HepG2 (cell line): ENCODE results near the gene EMILIN1. TPM values are rescaled to one million over a fixed set of nuclear protein-coding genes. Genes with fewer than 3 reads are reported as not detected.

Source experiments
- AKAP8 ChIP-seq: sonication (generic); formaldehyde crosslinking; IDR thresholded peaks from 2 replicates; pipeline ENCODE4 v1.5.1; 2020; ENCODE audit warnings: mild to moderate bottlenecking, missing genetic modification reagents
- ATF5 ChIP-seq: sonication (generic); formaldehyde crosslinking; IDR thresholded peaks from 2 replicates; pipeline ENCODE4 v1.4.0; 2020; ENCODE audit warnings: mild to moderate bottlenecking, low read depth, missing genetic modification reagents
- BCLAF1 ChIP-seq: fragments of 450-650 bp; IDR thresholded peaks from 2 replicates; pipeline ENCODE4 v1.6.1; 2017; ENCODE audit warnings: mild to moderate bottlenecking
- ERF ChIP-seq: IDR thresholded peaks from 2 replicates; pipeline ENCODE4 v1.6.1; 2018; ENCODE audit warnings: missing biosample characterization, missing genetic modification reagents
- FOXA1 ChIP-seq, 2 experiments: fragments of 450-650 bp in 1 of 2; sonication (generic) in 1 of 2; formaldehyde crosslinking in 1 of 2; IDR thresholded peaks; 2 replicates each; pipeline versions ENCODE4 v1.4.0 to v1.6.1; 2016 to 2020; ENCODE audit warnings: missing genetic modification reagents in 1 of 2
- GLMP ChIP-seq: sonication (generic); formaldehyde crosslinking; IDR thresholded peaks from 2 replicates; pipeline ENCODE4 v1.9.0; 2021; ENCODE audit warnings: missing genetic modification reagents, mild to moderate bottlenecking, borderline replicate concordance
- HMG20A ChIP-seq: IDR thresholded peaks from 2 replicates; pipeline ENCODE4 v1.6.1; 2016; ENCODE audit warnings: borderline replicate concordance
- MAF1 ChIP-seq: sonication (generic); formaldehyde crosslinking; IDR thresholded peaks from 2 replicates; pipeline ENCODE4 v1.5.0; 2020; ENCODE audit warnings: missing genetic modification reagents, borderline replicate concordance
- NKX3-1 ChIP-seq: sonication (generic); formaldehyde crosslinking; IDR thresholded peaks from 2 replicates; pipeline ENCODE4 v1.5.0; 2020; ENCODE audit warnings: missing genetic modification reagents
- PCBP1 ChIP-seq: fragments of 200-400 bp; formaldehyde crosslinking; IDR thresholded peaks from 2 replicates; pipeline ENCODE4 v1.6.1; 2017; ENCODE audit warnings: mild to moderate bottlenecking, low read depth, low read length, borderline replicate concordance
- RARG ChIP-seq: sonication (generic); formaldehyde crosslinking; IDR thresholded peaks from 2 replicates; pipeline ENCODE4 v1.4.0; 2020; ENCODE audit warnings: low read depth, mild to moderate bottlenecking, missing genetic modification reagents
- SAP130 ChIP-seq: IDR thresholded peaks from 2 replicates; pipeline ENCODE4 v1.6.1; 2016; ENCODE audit warnings: low read depth
- SIX4 ChIP-seq: sonication (generic); formaldehyde crosslinking; IDR thresholded peaks from 2 replicates; pipeline ENCODE4 v1.4.0; 2020; ENCODE audit warnings: missing genetic modification reagents
- STAG1 ChIP-seq: sonication (generic); formaldehyde crosslinking; IDR thresholded peaks from 2 replicates; pipeline ENCODE4 v1.4.0; 2020; ENCODE audit warnings: missing genetic modification reagents
- TCF12 ChIP-seq, 2 experiments: fragments of 450-650 bp in 1 of 2; sonication (generic) in 1 of 2; formaldehyde crosslinking in 1 of 2; IDR thresholded peaks; 2 replicates each; pipeline versions ENCODE4 v1.6.1 to v1.8.0; 2017 to 2022; ENCODE audit warnings: antibody characterized with exemption in 1 of 2, mild to moderate bottlenecking in 1 of 2, missing genetic modification reagents in 1 of 2, moderate library complexity in 1 of 2
- THYN1 ChIP-seq: sonication (generic); formaldehyde crosslinking; IDR thresholded peaks from 2 replicates; pipeline ENCODE4 v1.8.1; 2023; ENCODE audit warnings: low read depth, mild to moderate bottlenecking, moderate library complexity, missing genetic modification reagents, borderline replicate concordance
- TSC22D2 ChIP-seq: sonication (generic); formaldehyde crosslinking; IDR thresholded peaks from 2 replicates; pipeline ENCODE4 v1.5.1; 2020; ENCODE audit warnings: missing genetic modification reagents, mild to moderate bottlenecking, borderline replicate concordance
- ZBTB3 ChIP-seq: sonication (generic); formaldehyde crosslinking; IDR thresholded peaks from 2 replicates; pipeline ENCODE4 v1.4.0; 2020; ENCODE audit warnings: low read depth, mild to moderate bottlenecking, moderate library complexity, missing genetic modification reagents, borderline replicate concordance
- ZMAT3 ChIP-seq: sonication (generic); formaldehyde crosslinking; conservative IDR thresholded peaks from 2 replicates; pipeline ENCODE4 v1.7.0; 2021; ENCODE audit warnings: missing genetic modification reagents
- ZNF124 ChIP-seq: sonication (generic); formaldehyde crosslinking; IDR thresholded peaks from 2 replicates; pipeline ENCODE4 v1.4.0; 2020; ENCODE audit warnings: missing genetic modification reagents
- ZNF232 ChIP-seq: sonication (generic); formaldehyde crosslinking; IDR thresholded peaks from 2 replicates; pipeline ENCODE4 v1.4.0; 2020; ENCODE audit warnings: missing genetic modification reagents, borderline replicate concordance
- ZNF33B ChIP-seq: sonication (generic); formaldehyde crosslinking; IDR thresholded peaks from 2 replicates; pipeline ENCODE4 v1.5.1; 2020; ENCODE audit warnings: mild to moderate bottlenecking, missing genetic modification reagents
- ZNF451 ChIP-seq: sonication (generic); formaldehyde crosslinking; IDR thresholded peaks from 2 replicates; pipeline ENCODE4 v1.5.0; 2020; ENCODE audit warnings: mild to moderate bottlenecking, missing genetic modification reagents
- ZNF782 ChIP-seq: sonication (generic); formaldehyde crosslinking; IDR thresholded peaks from 2 replicates; pipeline ENCODE4 v1.4.0; 2020; ENCODE audit warnings: missing genetic modification reagents, mild to moderate bottlenecking, borderline replicate concordance
- polyA plus RNA-seq, 8 experiments: library from polyadenylated mRNA; depleted of rRNA in 3 of 8; stranded (reverse) in 7 of 8; unstranded in 1 of 8; fragments of >200 nt; fragmentation: Illumina TruSeq in 4 of 8; extraction: Trizol in 4 of 8; gene quantifications; 2 replicates each; pipeline versions ENCODE4 v1.2.1 to v1.2.3, GENCODE V29; 2011 to 2016; ENCODE audit warnings: low read depth in 4 of 8, missing spikeins in 1 of 8, mixed read lengths in 1 of 8; ENCODE audit not compliant: insufficient read depth in 1 of 8
- total RNA-seq, 5 experiments: library from RNA; depleted of rRNA; stranded (reverse); fragments of >200 nt; fragmentation: Illumina TruSeq; extraction: Trizol; gene quantifications; 2 replicates each; pipeline ENCODE4 v1.2.3, GENCODE V29; 2016; ENCODE audit warnings: low read depth in 1 of 5

The EMILIN1 gene
- total and polyA plus RNA-seq, 2 of the 13 experiments (the other 11 are each of a cell fraction or from before 2014, with no cell fraction given), result 8.1 to 9.7 TPM

GRCh38 chr2:27032495-27033252 lies 45.7 kb upstream of the EMILIN1 start, which contains the start of gene TMEM214 (continued):
- TF ChIP-seq BCLAF1 (no peak), ZNF232 (CRISPR knock-in tag) (peak; percentile 44; the same call in 1 of the 2 replicates), SIX4 (CRISPR knock-in tag) (no peak), THYN1 (CRISPR knock-in tag) (no peak), ZBTB3 (CRISPR knock-in tag) (0 out of 2 replicates have a peak, but pooled peaks have one; percentile 66), FOXA1 (IDR thresholded peaks at IDR 0.05) (no peak), FOXA1 (CRISPR knock-in tag; IDR thresholded peaks at IDR 0.05) (no peak), TSC22D2 (CRISPR knock-in tag) (no peak), SAP130 (CRISPR knock-in tag) (peak; percentile 98), NKX3-1 (peak; percentile 96), TCF12 (IDR thresholded peaks at IDR 0.05) (no peak), TCF12 (CRISPR knock-in tag; IDR thresholded peaks at IDR 0.05) (0 out of 2 replicates have a peak, but pooled peaks have one; percentile 40), RARG (0 out of 2 replicates have a peak, but pooled peaks have one; percentile 53), ZNF782 (peak; percentile 90; the same call in 1 of the 2 replicates), ZNF33B (CRISPR knock-in tag) (peak; percentile 53; the same call in 1 of the 2 replicates), ATF5 (CRISPR knock-in tag) (no peak), STAG1 (CRISPR knock-in tag) (0 out of 2 replicates have a peak, but pooled peaks have one; percentile 4), MAF1 (CRISPR knock-in tag) (peak; percentile 72; the same call in 1 of the 2 replicates), AKAP8 (CRISPR knock-in tag) (peak; percentile 93), GLMP (CRISPR knock-in tag) (no peak), PCBP1 (no peak), HMG20A (CRISPR knock-in tag) (no peak), ZNF124 (peak; percentile 76), ZNF451 (CRISPR knock-in tag) (0 out of 2 replicates have a peak, but pooled peaks have one; percentile 56), ERF (CRISPR knock-in tag) (peak; percentile 69), ZMAT3 (CRISPR knock-in tag) (no peak; the same call in 1 of the 2 replicates)
